Heart right ventricle (tissue), 16 donors: ENCODE measurements around the gene ROS1. TPM values are rescaled to one million over a fixed set of nuclear protein-coding genes. Genes with fewer than 3 reads are reported as not detected.
A peak's percentile ranks its signal among the peaks of the same experiment; 100 is the strongest.

Experiments used
- ATAC-seq, 8 donors: fragments of 200-7000 bp; cut with Tn5 transposase; one replicate each; pipeline ENCODE4 v1.9.1; 2020; ENCODE audit warnings: mild to moderate bottlenecking in 8 of 8, moderate library complexity in 8 of 8, moderate number of reproducible peaks in 1 of 8
- DNase-seq, 2 donors: peaks; one replicate each; pipeline ENCODE4 v3.0.0-alpha.2; 2020
- H3K27ac ChIP-seq, 10 donors: fragments of 200-600 bp; sonication (generic) in 2 of 10; one replicate each; pipeline versions ENCODE4 v1.5.0 to v1.8.0; 2020 to 2022; ENCODE audit warnings: mild to moderate bottlenecking in 3 of 10
- H3K27me3 ChIP-seq, 7 donors: fragments of 200-600 bp; one replicate each; pipeline ENCODE4 v1.8.0; 2021 to 2022; ENCODE audit warnings: mild to moderate bottlenecking in 2 of 7
- H3K36me3 ChIP-seq, 9 donors: fragments of 200-600 bp; sonication (generic) in 1 of 9; one replicate each; pipeline versions ENCODE4 v1.5.0 to v1.8.0; 2020 to 2022; ENCODE audit warnings: mild to moderate bottlenecking in 2 of 9
- H3K4me1 ChIP-seq, 9 donors: fragments of 200-600 bp; sonication (generic) in 1 of 9; one replicate each; pipeline versions ENCODE4 v1.5.0 to v1.8.0; 2020 to 2022; ENCODE audit warnings: mild to moderate bottlenecking in 4 of 9
- H3K4me3 ChIP-seq, 10 donors: fragments of 200-600 bp; sonication (generic) in 2 of 10; one replicate each; pipeline versions ENCODE4 v1.5.0 to v1.8.0; 2020 to 2022; ENCODE audit warnings: mild to moderate bottlenecking in 7 of 10, moderate library complexity in 2 of 10
- H3K9me3 ChIP-seq, 11 donors: fragments of 200-600 bp in 10 of 11; sonication (generic) in 2 of 11; one replicate each; pipeline versions ENCODE4 v1.5.0 to v1.8.0; 2013 to 2022; ENCODE audit warnings: mild to moderate bottlenecking in 2 of 11, control low read depth in 1 of 11, moderate library complexity in 1 of 11
- CTCF ChIP-seq, 9 donors: fragments of 200-600 bp; sonication (generic) in 2 of 9; IDR thresholded peaks; one replicate each; pipeline versions ENCODE4 v1.5.0 to v1.8.0; 2021 to 2022; ENCODE audit warnings: antibody characterized with exemption in 9 of 9, mild to moderate bottlenecking in 5 of 9, moderate library complexity in 1 of 9
- WGBS, 2 donors: extraction: QIAGEN DNeasy Blood & Tissue Kit; methylation state at CpG; one replicate each; pipeline ENCODE4 v1.1.7; 2013; ENCODE audit warnings: inconsistent platforms in 1 of 2; 5-methylcytosine and 5-hydroxymethylcytosine counted together
- intact Hi-C, 10 donors: fragments of 100-400 bp; cut with DNase I; formaldehyde crosslinking; loops; one replicate each; pipeline versions ENCODE4 v1.11.1 to v1.14.2; 2022
- polyA plus RNA-seq, 2 donors: library from polyadenylated mRNA; stranded (reverse); fragments of 200-250 nt; gene quantifications; one replicate each; pipeline ENCODE4 v1.2.3, GENCODE V29; 2013
- total RNA-seq, 10 donors: library from RNA; stranded (reverse); fragmentation: NEBNext Ultra II Directional in 3 of 10; extraction: Animal tissue kit (Norgen Biotek cat#: 25700) in 3 of 10; gene quantifications; one replicate each; pipeline versions ENCODE4 v1.2.1 to v1.2.4, GENCODE V29; 2021 to 2023
- donor health status: Arrhythmogenic right ventricular cardiomyopathy.
- donor health status: ischemic (EF 13 %, LVEDD 7.1; RV severe dilation, severe dysfunction).
- donor health status: healthy with polysubstance abuse.
- donor health status: DM: no; HTN: yes; CAD: no.
- donor health status: DM: no; HTN: no; CAD: no.
- donor health status: ischemic (EF 25% LVEDD 6.9; RV normal size, moderate dysfunction).
- donor health status: ischemic (EF 25% LVEDD 5.7; RV mildly dilated, moderate dysfunction).
- donor health status: healthy.
- donor health status: DM: yes; HTN: yes; CAD: no.
- donor health status: Ischemic cardiomyopathy.
- donor health status: ischemic (EF 35%, LVEDD 5.7; RV mildly dilated, moderate dysfunction).
- donor health status: nonischemic (EF 11% LVEDD 7.7; RV severe dilation, severe dysfunction).
- donor health status: DM: yes; HTN: yes; CAD: no.
- donor health status: PGD.
- donor health status: ischemic (EF 29% LVEDD 5.4; RV normal size, mild dysfunction).
- donor health status: nonischemic (EF 23%, LVEDD 6.1; RV moderate dilation, normal function).

Gene ROS1
- total and polyA plus RNA-seq, 12 donors, result 0.02 to 0.13 (median 0.08) TPM; not detected in 4

- Histone ChIP-seq H3K27me3 (no peaks in the 10 kb centered on the region), H3K27ac (peak overlapping the region in 1 of 10 donors; percentile 10), H3K4me3 (no peak overlapping the region), H3K36me3 (no peaks in the 10 kb centered on the region), H3K9me3 (peaks cover 0 to 1% (median 0%) of the 10 kb centered on the region in 11 donors), H3K4me1 (peaks cover 0 to 6% (median 0%) of the 10 kb centered on the region in 9 donors)
- WGBS, 2 donors, result 85 to 88% methylated on average over 3 of the region's 3 CpGs
- TF ChIP-seq CTCF (IDR thresholded peaks at IDR 0.05), result no peak
- intact Hi-C loops, result no loop called here
- DNase-seq (no peak), ATAC-seq (peak in 1 of 8 donors; percentile 75)
Measured at GRCh38 chr6:117298941-117299340, 126.8 kb downstream of the ROS1 start.

GRCh38 chr6:117290173-117290846, 135.4 kb downstream of the ROS1 start:
- peaks cover 0 to 15% (median 0%) of the 10 kb centered on the region in 9 donors for H3K4me1 ChIP-seq
- WGBS, 2 donors, result 25 to 31% methylated on average over 3 of the region's 3 CpGs
- ATAC-seq (peak in 3 of 8 donors; percentile 40 to 82 (median 54)), DNase-seq (no peak)
- H3K27ac ChIP-seq, result peak overlapping the region in 2 of 10 donors; percentile 15 to 33
- no peaks in the 10 kb centered on the region for H3K27me3 ChIP-seq
- intact Hi-C loops, result no loop called here
- no peaks in the 10 kb centered on the region for H3K36me3 ChIP-seq
- no peak for TF ChIP-seq CTCF (IDR thresholded peaks at IDR 0.05)
- no peak overlapping the region for H3K4me3 ChIP-seq
- peaks cover 0 to 5% (median 0%) of the 10 kb centered on the region in 11 donors for H3K9me3 ChIP-seq

- no peak for DNase-seq
- intact Hi-C loops, result no loop called here
- no peak for TF ChIP-seq CTCF (IDR thresholded peaks at IDR 0.05)
- H3K4me3 ChIP-seq, result no peak overlapping the region
- 58 to 69% methylated on average over 3 of the region's 3 CpGs for WGBS, 2 donors
- no peak for ATAC-seq
- H3K4me1 ChIP-seq, result peaks cover 0 to 15% (median 0%) of the 10 kb centered on the region in 9 donors
- no peak overlapping the region for H3K27ac ChIP-seq
- H3K27me3 ChIP-seq, result no peaks in the 10 kb centered on the region
- no peaks in the 10 kb centered on the region for H3K9me3 ChIP-seq
- H3K36me3 ChIP-seq, result no peaks in the 10 kb centered on the region
Measured at GRCh38 chr6:117288083-117288715, 137.5 kb downstream of the ROS1 start.

GRCh38 chr6:117280922-117281321, 144.8 kb downstream of the ROS1 start:
- Histone ChIP-seq H3K4me3 (no peak overlapping the region), H3K27ac (no peak overlapping the region), H3K9me3 (no peaks in the 10 kb centered on the region), H3K4me1 (no peaks in the 10 kb centered on the region), H3K27me3 (peaks cover 0 to 32% (median 21%) of the 10 kb centered on the region in 7 donors), H3K36me3 (no peaks in the 10 kb centered on the region)
- ATAC-seq (peak in 1 of 8 donors; percentile 55), DNase-seq (no peak)
- intact Hi-C loops, result loop anchor here in 1 of 10 donors (5.0 kb wide), 1 partner anchor 36 kb away; no protein-coding TSS in a partner anchor
- WGBS, 2 donors, result 68 to 75% methylated on average over 3 of the region's 3 CpGs
- TF ChIP-seq CTCF (IDR thresholded peaks at IDR 0.05), result peak in 5 of 9 donors; percentile 29 to 37 (median 34)
